B cell (primary cell): ENCODE results near the gene FTO. TPM values are rescaled to one million over a fixed set of nuclear protein-coding genes. Genes with fewer than 3 reads are reported as not detected.

ENCODE experiments used
- ATAC-seq: fragments of 200-7000 bp; cut with Tn5 transposase; one replicate; pipeline ENCODE4 v1.10.0; 2021; ENCODE audit warnings: low read depth, mild to moderate bottlenecking, moderate number of reproducible peaks, moderate library complexity
- CTCF ChIA-PET: fragments of 350-600 bp; sonication (Branson Sonifier 250); formaldehyde crosslinking; loops from one replicate; lab custom pipeline; 2021; ENCODE audit warnings: antibody characterized with exemption, inconsistent platforms; lab: Charles Lee
- POLR2A ChIA-PET: fragments of 350-600 bp; sonication (Branson Sonifier 250); formaldehyde crosslinking; loops from one replicate; lab custom pipeline; 2021; ENCODE audit warnings: antibody characterized with exemption; lab: Charles Lee
- DNase-seq: peaks from one replicate; pipeline ENCODE4 v3.0.0; 2013
- H2AFZ ChIP-seq: 2 replicates; pipeline ENCODE4 v1.6.1; 2012; ENCODE audit warnings: mild to moderate bottlenecking, low read depth, low read length; ENCODE audit not compliant: insufficient read depth, poor library complexity, severe bottlenecking
- H3K27ac ChIP-seq, 2 donors: 1 replicate in 1 of 2; 2 replicates in 1 of 2; pipeline ENCODE4 v1.5.1; 2012 to 2013; ENCODE audit warnings: low read length in 2 of 2, mild to moderate bottlenecking in 2 of 2, moderate library complexity in 1 of 2
- H3K27me3 ChIP-seq, 4 experiments: fragments of 200-600 bp in 1 of 4; sonication (generic) in 1 of 4; replicated peaks in 1 of 4; 1 replicate in 2 of 4; 2 replicates in 2 of 4; pipeline versions ENCODE4 v1.6.1 to v1.7.0; 2013 to 2016; ENCODE audit warnings: low read length in 3 of 4, mild to moderate bottlenecking in 2 of 4, mixed read lengths in 1 of 4, moderate library complexity in 1 of 4; ENCODE audit not compliant: insufficient read depth in 4 of 4, control insufficient read depth in 3 of 4; ENCODE audit errors: control extremely low read depth in 1 of 4
- H3K36me3 ChIP-seq, 2 experiments: replicated peaks in 1 of 2; 1 replicate in 1 of 2; 2 replicates in 1 of 2; pipeline versions ENCODE4 v1.6.1 to v1.7.1; 2013; ENCODE audit warnings: low read length in 1 of 2; ENCODE audit not compliant: insufficient read depth in 2 of 2, control insufficient read depth in 1 of 2; ENCODE audit errors: control extremely low read depth in 1 of 2, extremely low read depth in 1 of 2
- H3K4me1 ChIP-seq, 2 donors: fragments of 200-600 bp in 1 of 2; sonication (generic) in 1 of 2; 1 replicate in 1 of 2; 2 replicates in 1 of 2; pipeline versions ENCODE4 v1.5.1 to v1.6.1; 2013 to 2017; ENCODE audit warnings: low read length in 2 of 2; ENCODE audit not compliant: control insufficient read depth in 2 of 2, insufficient read depth in 2 of 2
- H3K4me2 ChIP-seq: replicated peaks from 2 replicates; pipeline ENCODE3; 2012; ENCODE audit warnings: mild to moderate bottlenecking, low read depth, low read length; ENCODE audit not compliant: poor library complexity, severe bottlenecking
- H3K4me3 ChIP-seq, 5 experiments: fragments of 200-600 bp in 1 of 5; sonication (generic) in 1 of 5; 1 replicate in 3 of 5; 2 replicates in 2 of 5; pipeline versions ENCODE4 v1.5.1 to v1.7.0; 2011 to 2016; ENCODE audit warnings: low read length in 4 of 5, mild to moderate bottlenecking in 4 of 5, low read depth in 2 of 5, control low read depth in 1 of 5, moderate library complexity in 1 of 5; ENCODE audit not compliant: insufficient read depth in 1 of 5; ENCODE audit errors: control extremely low read depth in 1 of 5, extremely low read depth in 1 of 5
- H3K79me2 ChIP-seq: fragments of 200-600 bp; sonication (generic); one replicate; pipeline ENCODE4 v1.6.0; 2016; ENCODE audit warnings: low read length; ENCODE audit not compliant: control insufficient read depth, insufficient read depth
- H3K9ac ChIP-seq: fragments of 200-600 bp; sonication (generic); 2 replicates; pipeline ENCODE4 v1.6.1; 2017; ENCODE audit warnings: mild to moderate bottlenecking, low read length, moderate library complexity
- H3K9me3 ChIP-seq, 3 donors: one replicate each; pipeline versions ENCODE4 v1.6.1 to v1.7.1; 2013; ENCODE audit warnings: low read length in 2 of 3; ENCODE audit not compliant: control insufficient read depth in 2 of 3, insufficient read depth in 1 of 3; ENCODE audit errors: control extremely low read depth in 1 of 3
- H4K20me1 ChIP-seq: 2 replicates; pipeline ENCODE4 v1.6.0; 2012; ENCODE audit warnings: mild to moderate bottlenecking, low read length; ENCODE audit not compliant: insufficient read depth, control insufficient read depth, poor library complexity, severe bottlenecking
- H3K27ac Mint-ChIP-seq: one replicate; pipeline ENCODE4 v1.8.0; 2021; ENCODE audit warnings: mixed read lengths
- H3K27me3 Mint-ChIP-seq: one replicate; pipeline ENCODE4 v1.8.0; 2021; ENCODE audit warnings: mixed read lengths
- H3K4me1 Mint-ChIP-seq: one replicate; pipeline ENCODE4 v1.8.0; 2021; ENCODE audit warnings: mixed read lengths
- H3K4me3 Mint-ChIP-seq: one replicate; pipeline ENCODE4 v1.8.0; 2021; ENCODE audit warnings: mixed read lengths
- H3K9me3 Mint-ChIP-seq: one replicate; pipeline ENCODE4 v1.8.0; 2022; ENCODE audit warnings: mixed read lengths; ENCODE audit not compliant: insufficient read depth
- CTCF ChIP-seq: fragments of 200-600 bp; IDR thresholded peaks from one replicate; pipeline ENCODE4 v1.8.0; 2022; ENCODE audit warnings: antibody characterized with exemption, mild to moderate bottlenecking
- EZH2 ChIP-seq: IDR thresholded peaks from 2 replicates; pipeline ENCODE4 v1.6.1; 2012; ENCODE audit warnings: borderline replicate concordance, low read depth, mild to moderate bottlenecking, moderate library complexity, low read length; ENCODE audit not compliant: insufficient read depth, poor library complexity, severe bottlenecking
- WGBS: methylation state at CpG from one replicate; pipeline ENCODE4 v1.1.5; 2013; ENCODE audit warnings: missing lambda C conversion rate; ENCODE audit not compliant: insufficient coverage; 5-methylcytosine and 5-hydroxymethylcytosine counted together
- intact Hi-C: fragments of 100-400 bp; cut with micrococcal nuclease; formaldehyde crosslinking; loops from one replicate; pipeline ENCODE4 v1.10.0; 2022
- polyA plus RNA-seq: library from polyadenylated mRNA; depleted of rRNA; stranded (reverse); fragments of >200 nt; gene quantifications from 2 replicates; pipeline ENCODE4 v1.2.3, GENCODE V29; 2012
- total RNA-seq, 2 donors: library from RNA; stranded (reverse); fragments of 120-200 nt in 1 of 2; gene quantifications; 1 replicate in 1 of 2; 2 replicates in 1 of 2; pipeline versions ENCODE4 v1.2.3 to v1.2.4, GENCODE V29; 2013 to 2022

FTO gene
- total and polyA plus RNA-seq, 2 donors (not counting 1 experiment from before 2014, with no cell fraction given) = 26.5 to 68.5 TPM

GRCh38 chr16:53821487-53821886 lies 117.5 kb downstream of the FTO start:
- Histone ChIP-seq H3K9ac (no peak overlapping the region), H3K4me1 (peaks cover 0 to 15% of the 10 kb centered on the region in 2 donors), H3K9me3 (peaks cover 0 to 4% (median 0%) of the 10 kb centered on the region in 3 donors), H3K36me3 (peaks cover 0 to 5% of the 10 kb centered on the region in 2 experiments), H3K4me3 (no peak overlapping the region), H4K20me1 (peaks cover 4% of the 10 kb centered on the region), H2AFZ (no peak overlapping the region), H3K4me2 (no peak overlapping the region), H3K27ac (no peak overlapping the region), H3K79me2 (no peaks in the 10 kb centered on the region), H3K27me3 (no peaks in the 10 kb centered on the region)
- no peak overlapping the region for H3K4me3 Mint-ChIP-seq
- H3K9me3 Mint-ChIP-seq = no peaks in the 10 kb centered on the region
- DNase-seq = no peak
- ChIA-PET POLR2A (no interaction called here), CTCF (no interaction called here)
- intact Hi-C loops = no loop called here
- peaks cover 7% of the 10 kb centered on the region for H3K4me1 Mint-ChIP-seq
- TF ChIP-seq CTCF = no peak
- TF ChIP-seq EZH2 = no peak
- ATAC-seq = no peak
- H3K27ac Mint-ChIP-seq = no peak overlapping the region
- WGBS = no CpG with 5 or more reads among the region's 1 CpG
- no peaks in the 10 kb centered on the region for H3K27me3 Mint-ChIP-seq

- H3K27me3 ChIP-seq = no peaks in the 10 kb centered on the region
- peaks cover 4% of the 10 kb centered on the region for H4K20me1 ChIP-seq
- TF ChIP-seq CTCF = no peak
- no peak for TF ChIP-seq EZH2
- peaks cover 0 to 4% (median 0%) of the 10 kb centered on the region in 3 donors for H3K9me3 ChIP-seq
- Mint-ChIP-seq H3K4me3 (no peak overlapping the region), H3K27ac (no peak overlapping the region), H3K27me3 (no peaks in the 10 kb centered on the region), H3K4me1 (peaks cover 4% of the 10 kb centered on the region), H3K9me3 (no peaks in the 10 kb centered on the region)
- H3K4me2 ChIP-seq = no peak overlapping the region
- H3K36me3 ChIP-seq = peaks cover 0 to 5% of the 10 kb centered on the region in 2 experiments
- CTCF ChIA-PET = no interaction called here
- POLR2A ChIA-PET = no interaction called here
- ATAC-seq (no peak), DNase-seq (no peak)
- H3K27ac ChIP-seq = no peak overlapping the region
- WGBS = 100% methylated on average over 4 of the region's 4 CpGs
- H3K4me3 ChIP-seq = no peak overlapping the region
- no peaks in the 10 kb centered on the region for H3K79me2 ChIP-seq
- intact Hi-C loops = no loop called here
- H2AFZ ChIP-seq = no peak overlapping the region
- H3K4me1 ChIP-seq = peaks cover 0 to 15% of the 10 kb centered on the region in 2 donors
- no peak overlapping the region for H3K9ac ChIP-seq
Measured at GRCh38 chr16:53821957-53822625, 118.1 kb downstream of the FTO start.
